ENCODE data around the gene KDM4C.
"Not testable (repeated sequence)": the region's sequence is repeated elsewhere in the genome, so short reads cannot be mapped to it uniquely, and the experiment has no call there.

The KDM4C gene

DNA sequence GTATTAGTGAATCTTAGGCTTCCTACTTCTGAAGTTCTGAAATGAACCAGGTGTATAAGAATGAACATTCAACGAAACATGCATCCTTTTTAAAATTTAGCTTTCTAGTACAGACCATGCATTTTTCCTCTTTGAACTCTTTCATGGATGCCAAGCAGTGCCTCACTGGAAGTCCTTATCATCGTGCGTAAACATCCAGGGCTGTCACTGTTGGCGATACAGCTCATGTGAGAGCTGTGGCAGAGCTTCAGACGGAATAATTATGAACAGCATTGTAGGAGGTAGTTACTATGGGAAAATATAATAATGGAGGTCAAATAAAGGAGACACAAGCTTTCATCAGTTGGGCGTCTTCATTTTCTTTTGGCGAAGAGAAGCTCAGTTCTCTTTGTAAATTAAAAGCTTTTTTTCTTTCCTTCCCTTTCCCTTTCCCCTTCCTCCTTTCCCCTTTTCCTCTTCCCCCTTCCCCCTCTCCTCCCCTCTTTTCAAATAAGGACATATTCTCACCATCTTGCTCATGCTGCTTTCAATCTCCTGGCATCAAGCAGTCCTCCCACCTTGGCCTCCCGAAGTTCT lies 167.3 kb downstream of the KDM4C start:
- FAIRE-seq (no peak), DNase-seq (ENCODE audit: insufficient read length, low spot score) (no peak)

DNA sequence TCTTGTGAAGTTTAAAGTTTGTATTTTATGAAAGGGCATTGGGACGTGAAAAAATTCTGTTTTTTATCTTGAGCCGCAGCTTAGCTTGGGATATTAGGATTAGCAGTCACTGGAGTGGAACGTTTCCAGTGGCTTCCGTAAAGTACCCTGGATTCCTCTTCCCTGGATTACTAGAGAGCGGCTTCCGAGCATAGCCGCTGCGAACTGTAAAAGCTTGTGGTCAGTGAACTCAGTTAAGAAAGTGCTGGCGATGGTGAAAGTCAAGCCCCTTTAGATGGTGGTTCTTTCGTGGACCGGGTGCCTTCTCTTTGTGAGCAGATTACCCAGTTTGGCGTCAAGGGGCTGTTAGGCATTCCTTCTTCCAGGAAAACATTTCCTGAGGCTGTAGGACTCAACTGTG lies 168.1 kb downstream of the KDM4C start:
- no peak for DNase-seq (ENCODE audit: insufficient read length, low spot score)
- no peak for FAIRE-seq

DNA sequence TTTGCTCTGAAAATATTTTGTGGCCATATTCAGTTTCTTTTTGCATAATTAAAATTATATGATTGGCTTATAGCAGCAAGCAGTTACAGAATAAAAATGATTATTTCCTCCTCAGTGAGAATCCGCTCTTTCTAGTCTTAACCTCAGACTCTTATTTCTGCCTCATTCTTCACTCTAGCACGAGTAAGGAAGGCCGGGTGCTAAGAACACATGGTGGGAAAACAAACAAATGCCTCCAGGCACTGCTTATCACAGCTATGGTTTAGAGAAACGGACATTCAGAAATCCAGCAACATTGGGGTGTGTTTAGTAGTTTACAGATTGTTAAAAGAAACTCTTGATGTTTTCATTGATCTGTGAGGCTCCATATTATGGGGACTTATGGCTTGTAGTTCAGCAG lies 168.7 kb downstream of the KDM4C start:
- no peak for DNase-seq (ENCODE audit: insufficient read length, low spot score)
- no peak for FAIRE-seq

DNA sequence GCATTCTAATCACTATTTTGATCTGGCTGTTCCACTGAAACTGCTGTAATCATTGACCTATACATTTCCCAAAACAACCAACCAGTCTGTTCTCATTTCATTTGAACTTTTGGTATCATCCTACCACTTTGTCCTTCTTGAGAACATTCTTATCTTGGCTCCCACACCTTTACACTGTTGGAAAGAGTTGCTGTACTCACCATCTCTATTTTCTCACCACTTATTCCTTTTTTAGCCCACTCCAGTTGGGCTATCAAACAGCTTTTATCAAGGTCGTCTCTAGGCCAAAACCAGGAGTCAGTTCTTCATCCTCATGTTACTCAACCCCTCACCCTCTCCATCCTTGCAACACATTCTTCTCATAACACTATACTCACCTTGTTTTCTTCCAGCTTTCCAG lies 170.1 kb downstream of the KDM4C start:
- DNase-seq (ENCODE audit: insufficient read length, low spot score) (no peak), FAIRE-seq (no peak)

DNA sequence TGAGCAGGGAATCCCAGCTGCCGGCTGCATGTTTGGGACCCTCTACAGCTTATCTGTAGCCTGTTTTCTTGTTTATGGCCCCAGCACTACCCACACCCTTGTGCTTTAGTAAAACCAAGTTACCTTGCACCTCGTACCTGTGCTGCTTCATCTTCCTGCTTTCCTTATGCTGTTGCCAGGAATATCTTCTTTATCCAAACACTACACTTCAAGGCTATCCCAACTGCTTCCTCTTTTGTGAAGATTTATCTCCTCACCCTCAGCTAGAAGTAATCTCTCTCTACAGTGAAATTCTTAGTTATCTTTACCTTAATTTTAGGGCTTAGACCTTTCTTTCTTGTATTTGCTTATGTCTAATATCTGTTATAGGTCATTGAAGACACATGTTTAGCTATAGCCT lies 171.1 kb downstream of the KDM4C start:
- FAIRE-seq, result no peak
- DNase-seq (ENCODE audit: insufficient read length, low spot score), result no peak

DNA sequence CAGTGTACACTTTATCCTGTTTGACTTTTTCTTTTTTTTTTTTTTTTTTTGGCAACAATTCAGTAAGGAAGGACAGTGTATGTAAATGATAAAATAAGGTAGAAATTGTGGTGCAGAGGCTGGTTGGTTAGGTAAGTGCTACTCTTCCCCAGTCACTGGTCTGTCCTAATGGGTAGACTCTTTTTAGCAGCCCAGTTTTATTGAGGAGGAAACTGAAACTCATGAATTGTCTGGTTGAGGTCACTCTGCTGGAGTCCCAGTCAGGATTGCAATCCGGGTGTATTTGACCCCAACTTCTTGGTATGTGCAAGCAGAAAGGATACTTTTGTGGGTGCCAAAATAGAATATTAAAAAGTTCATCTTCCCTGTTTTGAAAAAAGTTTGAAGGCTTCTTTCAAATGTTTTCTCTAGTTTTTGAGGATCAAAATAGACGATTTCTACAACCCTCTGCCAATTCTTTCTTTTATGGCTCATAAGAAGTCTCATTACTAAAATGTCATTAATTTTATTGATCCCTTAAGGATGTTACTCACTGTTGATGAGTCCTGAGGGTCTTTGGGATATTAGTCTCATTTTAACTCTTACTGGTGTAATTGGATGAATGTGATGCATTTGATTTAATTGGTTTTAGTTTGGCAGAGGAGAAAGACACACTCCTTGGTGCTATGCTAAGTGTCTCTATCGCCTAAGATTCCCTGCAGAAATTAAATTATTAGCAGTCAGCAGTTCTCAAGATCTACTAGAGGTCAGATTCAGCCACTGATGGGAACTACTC lies 171.9 kb downstream of the KDM4C start:
- no peak for FAIRE-seq

DNA sequence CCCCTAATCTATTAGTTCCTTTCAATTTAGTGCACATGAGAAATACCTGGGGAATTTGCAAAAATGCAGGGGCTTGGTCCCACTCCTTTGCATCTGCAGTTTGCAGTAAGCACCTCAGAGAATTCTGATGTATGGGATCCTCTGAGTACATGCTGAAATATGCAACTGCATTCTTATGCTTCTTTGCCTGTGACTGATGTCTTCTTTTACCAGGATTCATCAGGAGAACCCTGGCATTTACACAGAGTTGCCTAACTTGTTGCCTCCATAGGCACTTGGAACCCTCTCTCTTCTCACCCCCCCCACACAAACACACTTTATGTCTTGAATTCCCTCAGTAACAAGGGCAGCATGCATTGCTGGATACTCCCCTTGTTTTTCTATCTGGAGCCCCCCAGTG lies 173.1 kb downstream of the KDM4C start:
- DNase-seq (ENCODE audit: insufficient read length, low spot score), result no peak
- FAIRE-seq, result no peak

More for the DNA sequence above, 171.9 kb downstream of the KDM4C start:
- DNase-seq (ENCODE audit: insufficient read length, low spot score), result no peak

DNA sequence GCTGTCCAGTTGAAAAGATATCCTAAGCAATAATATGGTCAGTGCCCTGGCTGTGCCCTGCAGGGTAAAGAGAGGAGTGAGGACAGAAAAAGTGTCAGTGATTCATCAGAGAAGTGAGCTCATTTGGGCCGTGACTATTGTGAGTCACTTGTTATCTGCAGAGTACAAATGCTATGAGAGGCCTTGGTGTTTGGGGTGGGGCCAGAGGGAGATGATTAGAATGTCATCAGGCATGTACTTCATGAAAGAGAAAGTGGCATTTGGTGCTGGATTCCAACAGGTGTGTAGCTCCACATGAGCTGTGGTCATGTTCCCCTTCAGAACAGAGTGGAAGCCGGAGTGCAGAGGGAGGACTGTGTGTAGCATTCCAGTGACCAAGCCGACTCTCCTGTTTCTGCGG lies 174.1 kb downstream of the KDM4C start:
- DNase-seq (ENCODE audit: insufficient read length, low spot score) (no peak), FAIRE-seq (no peak)

DNA sequence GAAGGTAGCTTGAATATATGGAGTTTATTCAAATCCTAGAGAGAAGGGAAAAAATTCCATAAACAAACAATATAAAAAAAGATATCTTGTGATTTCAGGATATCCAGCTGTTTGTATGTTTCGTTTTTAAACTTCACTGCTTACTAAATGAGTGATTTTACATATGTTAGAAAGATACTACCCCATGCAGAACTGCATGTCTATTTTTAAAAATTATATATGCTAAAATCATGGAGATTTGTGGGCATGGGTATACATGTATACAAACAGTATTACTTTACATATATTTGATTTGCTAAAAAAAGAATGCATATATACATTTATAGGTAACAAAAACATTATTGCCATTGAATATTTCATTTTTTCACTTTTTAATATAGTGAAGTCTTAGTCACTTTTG lies 178.3 kb downstream of the KDM4C start:
- no peak for DNase-seq (ENCODE audit: insufficient read length, low spot score)
- no peak for FAIRE-seq

DNA sequence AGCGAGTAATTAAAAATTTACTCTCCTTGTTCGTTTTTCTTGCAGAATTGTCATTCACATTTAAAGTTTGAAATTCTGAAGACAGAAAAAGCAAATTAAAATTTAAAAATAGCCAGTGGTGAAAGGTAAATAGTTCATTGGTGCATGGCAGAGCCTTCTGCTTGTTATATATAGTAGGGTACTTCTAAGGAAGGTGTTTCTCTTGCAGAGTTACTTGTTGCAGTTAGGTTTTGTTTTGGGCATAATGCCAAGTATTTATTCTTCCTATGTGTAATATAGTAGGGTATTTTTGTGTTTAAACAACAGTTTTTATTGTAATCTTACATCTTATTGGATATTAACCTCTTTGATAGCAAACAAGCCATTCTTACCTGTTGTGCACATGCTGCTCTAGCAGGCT lies 179.4 kb downstream of the KDM4C start:
- no peak for DNase-seq (ENCODE audit: insufficient read length, low spot score)
- FAIRE-seq, result no peak

DNA sequence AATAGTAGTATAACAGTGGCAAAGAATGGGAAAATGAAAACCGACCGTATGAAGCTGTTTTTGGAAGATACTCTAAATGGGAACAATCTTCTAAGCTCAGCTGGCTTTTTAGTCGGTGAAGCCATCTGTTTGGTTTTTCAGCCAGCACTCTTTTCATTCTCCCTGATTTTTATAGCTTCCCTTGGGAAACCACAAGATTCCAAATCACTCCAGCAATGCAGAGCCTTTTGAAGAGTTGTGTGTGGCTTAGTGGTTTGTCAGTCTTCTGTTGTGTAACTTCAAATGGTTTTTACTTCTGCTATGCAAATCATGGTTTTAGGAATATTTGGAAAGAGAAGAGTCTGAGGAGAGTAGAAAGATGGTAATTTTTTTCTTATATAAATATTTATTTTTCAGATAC lies 180.7 kb downstream of the KDM4C start:
- FAIRE-seq (no peak), DNase-seq (ENCODE audit: insufficient read length, low spot score) (peak; percentile 52)

DNA sequence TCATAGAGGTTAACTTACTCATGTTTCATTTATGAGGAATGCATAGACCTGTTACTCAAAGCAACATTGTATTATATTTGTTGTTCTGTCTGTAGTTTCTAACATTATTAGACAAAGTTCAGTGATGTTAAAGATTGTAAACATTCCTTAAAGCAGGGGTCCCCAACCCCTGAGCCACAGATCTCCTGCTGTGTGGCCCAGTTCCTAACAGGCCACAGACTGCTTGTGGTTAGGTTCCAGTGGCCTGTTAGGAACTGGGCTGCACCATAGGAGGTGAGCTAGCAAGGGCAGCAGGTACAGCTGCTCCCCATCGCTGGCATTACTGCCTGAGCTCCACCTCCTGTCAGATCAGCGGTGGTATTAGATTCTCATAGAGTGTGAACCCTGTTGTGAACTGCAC lies 181.1 kb downstream of the KDM4C start:
- FAIRE-seq (no peak), DNase-seq (ENCODE audit: insufficient read length, low spot score) (no peak)

DNA sequence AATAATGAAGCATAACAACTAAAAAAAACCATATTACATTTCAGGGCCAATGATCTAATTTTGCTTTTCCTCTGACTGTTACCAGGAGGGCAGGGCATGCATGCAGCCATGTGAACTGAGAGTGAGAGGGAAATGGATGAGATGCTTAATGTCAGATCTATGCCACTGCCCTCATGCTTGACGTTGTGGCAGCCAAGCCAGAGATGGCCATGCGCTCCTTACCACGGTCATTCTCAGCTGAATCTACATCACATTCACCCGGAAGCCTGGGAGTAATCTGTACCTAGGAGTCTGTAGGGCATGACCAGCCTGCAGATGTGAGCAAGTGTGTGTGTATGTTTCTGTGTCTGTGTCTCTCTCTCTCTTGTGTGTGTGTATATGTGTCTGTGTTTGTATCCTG lies 183.7 kb downstream of the KDM4C start:
- DNase-seq (ENCODE audit: insufficient read length, low spot score) (no peak), FAIRE-seq (no peak)

DNA sequence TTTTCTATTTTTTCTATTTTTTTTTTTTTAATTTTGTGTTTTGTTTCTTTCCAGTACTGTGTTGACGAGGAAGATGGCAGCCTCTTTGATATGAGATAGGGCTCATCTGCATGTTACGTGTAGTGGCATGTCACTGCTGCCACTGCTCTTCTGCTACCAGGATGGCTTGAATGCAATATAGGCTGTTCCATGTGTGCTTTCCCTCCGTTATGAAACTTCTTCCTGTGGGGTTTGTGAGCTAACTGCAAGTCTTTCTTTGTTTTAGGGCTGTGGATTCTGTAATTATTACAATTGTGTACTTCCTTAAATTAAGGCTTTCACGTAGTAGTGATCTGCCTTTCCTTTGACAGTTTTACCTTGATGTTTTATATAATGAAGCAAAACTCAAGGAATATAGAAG lies 184.6 kb downstream of the KDM4C start:
- FAIRE-seq (no peak), DNase-seq (ENCODE audit: insufficient read length, low spot score) (no peak)

DNA sequence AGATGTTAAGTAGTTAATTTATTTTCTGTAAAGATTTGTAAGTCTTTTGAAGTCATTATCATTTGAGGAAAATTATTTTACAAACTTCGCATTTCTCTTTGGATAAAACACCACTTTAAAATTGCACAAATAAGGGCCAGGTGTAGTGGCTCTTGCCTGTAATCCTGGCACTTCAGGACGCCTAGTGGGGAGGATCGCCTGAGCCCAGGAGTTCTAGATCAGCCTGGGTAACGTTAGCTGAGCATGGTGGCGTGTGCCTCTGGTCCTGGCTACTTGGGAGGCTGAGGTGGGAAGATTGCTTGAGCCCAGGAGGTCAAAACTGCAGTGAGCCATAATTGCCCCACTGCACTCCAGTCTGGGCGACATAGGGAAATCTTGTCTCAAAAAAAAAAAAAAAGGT lies 185.5 kb downstream of the KDM4C start:
- FAIRE-seq (no peak), DNase-seq (ENCODE audit: insufficient read length, low spot score) (no peak)

DNA sequence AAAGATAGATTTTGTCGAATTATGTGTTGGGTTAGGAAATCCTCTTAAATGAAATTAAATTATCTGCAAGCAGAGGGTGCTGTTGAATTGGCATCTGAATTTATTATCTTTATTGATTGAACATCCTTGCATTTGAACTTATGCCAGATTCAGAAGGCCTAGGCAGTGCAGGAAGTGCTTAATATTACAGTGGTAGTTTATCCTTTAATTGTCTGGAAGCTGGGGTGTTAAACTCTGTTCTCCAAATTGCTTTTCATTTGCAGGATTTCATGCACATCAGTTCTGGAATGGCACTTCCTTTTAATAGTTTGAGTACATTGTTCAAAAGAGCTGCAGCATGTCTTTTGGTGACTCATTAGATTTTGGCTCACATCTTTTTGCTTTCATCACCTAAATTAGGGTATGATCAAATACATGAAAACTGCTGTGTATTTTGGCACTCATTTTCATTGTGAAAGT lies 186.3 kb downstream of the KDM4C start:
- FAIRE-seq (no peak), DNase-seq (ENCODE audit: insufficient read length, low spot score) (no peak)

DNA sequence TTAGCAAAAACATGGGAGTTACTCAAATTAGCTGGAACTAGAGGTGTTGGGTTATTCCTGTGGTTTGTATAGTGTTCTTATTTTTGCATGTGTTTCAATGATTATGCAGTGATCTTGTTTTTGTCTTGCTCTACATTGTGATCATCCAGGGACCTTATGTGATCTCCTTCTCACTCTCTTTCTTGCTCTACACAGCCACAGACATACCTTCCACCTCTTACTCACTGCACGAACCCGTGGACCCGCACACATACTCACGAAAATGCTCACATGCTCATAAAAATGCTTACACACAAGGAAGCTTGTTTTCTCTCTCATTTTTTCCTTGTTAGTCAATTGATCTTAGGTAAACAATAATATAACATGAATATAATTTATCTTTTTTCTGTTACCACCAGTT lies 187.1 kb downstream of the KDM4C start:
- no peak for DNase-seq (ENCODE audit: insufficient read length, low spot score)
- FAIRE-seq, result no peak

DNA sequence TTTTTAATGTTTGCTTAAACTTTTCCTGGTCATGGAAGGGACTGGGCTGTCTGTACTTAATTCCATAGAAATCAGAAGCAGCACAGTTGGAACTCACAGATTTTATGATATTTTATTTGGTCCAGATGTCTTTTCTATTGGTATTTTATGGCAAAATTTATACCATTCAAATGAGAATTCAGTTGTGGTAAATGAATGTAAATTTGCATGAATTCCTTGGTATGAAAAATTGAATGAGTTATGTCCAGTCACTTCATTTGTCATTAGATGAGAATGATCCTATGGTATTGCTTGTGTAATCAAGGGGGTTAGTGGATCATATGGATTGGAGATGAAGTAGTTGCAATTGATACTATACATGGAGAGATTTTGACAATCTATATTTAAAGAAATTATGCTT lies 188.0 kb downstream of the KDM4C start:
- no peak for DNase-seq (ENCODE audit: insufficient read length, low spot score)
- FAIRE-seq, result no peak

DNA sequence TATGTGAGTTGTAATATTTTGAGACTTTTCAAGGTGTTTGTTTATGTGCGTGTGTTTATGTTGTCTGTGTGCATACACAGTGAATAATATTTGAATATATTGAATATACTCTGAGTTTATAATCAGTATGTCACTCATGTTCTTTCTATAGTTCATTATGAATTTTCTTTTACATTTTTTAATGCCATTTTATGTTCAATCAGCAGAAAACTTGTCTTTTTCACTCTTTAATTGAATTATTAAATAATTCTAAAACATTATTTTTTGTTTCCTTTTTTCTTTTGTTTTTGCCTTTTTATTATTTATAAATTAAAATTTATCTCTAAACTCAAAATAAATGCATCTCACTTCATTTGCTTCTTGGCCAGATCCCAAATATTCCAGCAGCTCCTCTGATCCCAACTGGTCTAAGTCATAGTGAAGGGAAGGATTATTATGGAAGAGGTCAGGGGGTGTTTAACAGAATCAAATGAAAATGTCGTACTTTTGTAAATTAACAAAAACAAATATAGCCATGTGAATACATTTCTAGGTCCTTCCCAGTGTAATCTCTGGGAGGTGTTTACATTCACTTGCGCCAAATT lies 188.9 kb downstream of the KDM4C start:
- DNase-seq (ENCODE audit: insufficient read length, low spot score) (no peak), FAIRE-seq (no peak)

DNA sequence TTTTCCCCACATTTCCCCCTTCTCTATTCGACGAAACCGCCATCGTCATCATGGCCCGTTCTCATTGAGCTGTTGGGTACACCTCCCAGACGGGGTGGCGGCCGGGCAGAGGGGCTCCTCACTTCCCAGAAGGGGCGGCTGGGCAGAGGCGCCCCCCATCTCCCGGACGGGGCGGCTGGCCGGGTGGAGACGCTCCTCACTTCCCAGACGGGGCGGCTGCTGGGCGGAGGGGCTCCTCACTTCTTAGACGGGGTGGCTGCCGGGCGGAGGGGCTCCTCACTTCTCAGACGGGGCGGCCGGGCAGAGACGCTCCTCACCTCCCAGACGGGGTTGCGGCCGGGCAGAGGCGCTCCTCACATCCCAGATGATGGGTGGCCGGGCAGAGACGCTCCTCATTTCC lies 191.1 kb downstream of the KDM4C start:
- FAIRE-seq, result not testable (repeated sequence)

DNA sequence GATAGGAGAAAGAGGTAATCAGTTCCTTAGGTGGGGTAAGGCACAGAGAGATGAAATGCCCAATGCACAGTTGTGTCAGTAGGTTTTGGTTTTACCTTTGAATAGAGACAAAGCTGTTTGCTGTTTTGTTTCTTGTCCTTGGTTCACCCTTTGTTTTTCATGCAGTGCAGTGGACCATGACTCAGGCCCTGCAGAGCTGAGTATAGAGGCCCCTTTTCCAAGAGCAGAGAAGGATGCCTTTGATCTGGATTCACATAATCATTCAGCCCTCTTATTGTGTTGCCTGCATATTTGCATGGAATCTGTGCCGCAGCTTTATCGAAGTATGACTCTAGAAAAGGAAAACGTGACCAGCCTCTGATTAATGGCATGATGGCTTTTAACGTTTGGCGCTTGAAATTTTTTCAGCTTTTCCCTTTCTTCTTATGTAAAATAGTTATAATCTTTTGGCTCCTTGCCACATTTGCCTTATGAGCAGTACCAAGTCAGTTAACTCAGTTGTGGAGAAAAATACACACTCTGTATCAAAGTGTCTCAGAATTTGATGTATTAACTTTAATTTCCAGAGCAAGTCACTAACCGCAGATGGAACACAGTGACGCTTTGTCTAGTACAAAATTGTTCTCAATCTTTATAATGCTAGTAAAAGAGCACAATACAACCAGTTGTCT lies 197.6 kb downstream of the KDM4C start:
- DNase-seq (ENCODE audit: insufficient read length, low spot score) (no peak), FAIRE-seq (no peak)

More for the DNA sequence above, 191.1 kb downstream of the KDM4C start:
- DNase-seq (ENCODE audit: insufficient read length, low spot score), result not testable (repeated sequence)

DNA sequence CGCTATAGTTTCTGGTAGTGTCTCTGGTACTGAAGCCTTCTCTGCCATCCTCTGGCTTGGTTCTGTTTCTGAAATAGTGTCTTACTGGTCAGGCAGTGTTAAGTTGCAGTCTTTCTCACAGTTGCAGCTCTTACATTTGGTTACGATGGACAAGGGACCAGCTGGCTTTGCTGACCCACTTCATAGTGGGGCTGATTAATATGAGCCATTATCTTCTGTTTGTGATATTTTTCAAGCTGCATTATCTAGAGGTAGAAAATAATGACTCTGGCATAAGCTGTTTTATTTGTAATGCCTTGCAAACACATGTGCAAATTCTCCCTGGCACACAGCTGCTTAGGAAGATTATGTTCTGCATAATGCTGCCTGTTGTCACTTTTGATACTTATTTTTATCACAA lies 199.1 kb downstream of the KDM4C start:
- FAIRE-seq, result no peak
- DNase-seq (ENCODE audit: insufficient read length, low spot score), result no peak
